D721Med (cell line): Measurements from ENCODE around the gene GFRA4.

ENCODE experiments used
- DNase-seq: peaks from one replicate; pipeline ENCODE4 v3.0.0; 2011; ENCODE audit warnings: low spot score; ENCODE audit not compliant: insufficient read length
- FAIRE-seq: peaks from 2 replicates; lab custom pipeline; 2011; peaks lifted over from hg19 to GRCh38; lab: Jason Lieb, UNC
- CTCF ChIP-seq: IDR thresholded peaks from 2 replicates; pipeline ENCODE4 v1.5.1; 2012; ENCODE audit warnings: mild to moderate bottlenecking, control low read depth; ENCODE audit not compliant: insufficient read depth; ENCODE audit errors: missing control alignments

Gene GFRA4

GRCh38 chr20:3686867-3687321 is 23.7 kb upstream of the GFRA4 start:
- TF ChIP-seq CTCF, result no peak

GRCh38 chr20:3686421-3686820 is 23.2 kb upstream of the GFRA4 start:
- TF ChIP-seq CTCF, result no peak
- no peak for DNase-seq
- no peak for FAIRE-seq

More at GRCh38 chr20:3686867-3687321, 23.7 kb upstream of the GFRA4 start:
- DNase-seq, result no peak
- FAIRE-seq, result no peak

GRCh38 chr20:3685341-3685740 is 22.1 kb upstream of the GFRA4 start:
- no peak for TF ChIP-seq CTCF
- DNase-seq (no peak), FAIRE-seq (no peak)

GRCh38 chr20:3681931-3682781 is 19.0 kb upstream of the GFRA4 start, which contains the start of gene ADAM33:
Gene ADAM33, minus strand, starts transcription at chr20:3682010. Its CDS starts 6 bp downstream, at chr20:3682004.
- DNase-seq (no peak), FAIRE-seq (no peak)
- no peak for TF ChIP-seq CTCF

- no peak for TF ChIP-seq CTCF
- no peak for DNase-seq
- no peak for FAIRE-seq
Measured at GRCh38 chr20:3681352-3681930, 18.2 kb upstream of the GFRA4 start.

GRCh38 chr20:3680701-3681351 is 17.6 kb upstream of the GFRA4 start:
- DNase-seq (no peak), FAIRE-seq (no peak)
- TF ChIP-seq CTCF, result no peak
